B cell (primary cell): ENCODE measurements around the gene PDHA1. TPM values are rescaled to one million over a fixed set of nuclear protein-coding genes. Genes with fewer than 3 reads are reported as not detected.

Experiments
- ATAC-seq: fragments of 200-7000 bp; cut with Tn5 transposase; one replicate; pipeline ENCODE4 v1.10.0; 2021; ENCODE audit warnings: low read depth, mild to moderate bottlenecking, moderate number of reproducible peaks, moderate library complexity
- CTCF ChIA-PET: fragments of 350-600 bp; sonication (Branson Sonifier 250); formaldehyde crosslinking; loops from one replicate; lab custom pipeline; 2021; ENCODE audit warnings: antibody characterized with exemption, inconsistent platforms; lab: Charles Lee
- POLR2A ChIA-PET: fragments of 350-600 bp; sonication (Branson Sonifier 250); formaldehyde crosslinking; loops from one replicate; lab custom pipeline; 2021; ENCODE audit warnings: antibody characterized with exemption; lab: Charles Lee
- DNase-seq: peaks from one replicate; pipeline ENCODE4 v3.0.0; 2013
- H2AFZ ChIP-seq: 2 replicates; pipeline ENCODE4 v1.6.1; 2012; ENCODE audit warnings: mild to moderate bottlenecking, low read depth, low read length; ENCODE audit not compliant: insufficient read depth, poor library complexity, severe bottlenecking
- H3K27ac ChIP-seq, 2 donors: 1 replicate in 1 of 2; 2 replicates in 1 of 2; pipeline ENCODE4 v1.5.1; 2012 to 2013; ENCODE audit warnings: low read length in 2 of 2, mild to moderate bottlenecking in 2 of 2, moderate library complexity in 1 of 2
- H3K27me3 ChIP-seq, 4 experiments: fragments of 200-600 bp in 1 of 4; sonication (generic) in 1 of 4; replicated peaks in 1 of 4; 1 replicate in 2 of 4; 2 replicates in 2 of 4; pipeline versions ENCODE4 v1.6.1 to v1.7.0; 2013 to 2016; ENCODE audit warnings: low read length in 3 of 4, mild to moderate bottlenecking in 2 of 4, mixed read lengths in 1 of 4, moderate library complexity in 1 of 4; ENCODE audit not compliant: insufficient read depth in 4 of 4, control insufficient read depth in 3 of 4; ENCODE audit errors: control extremely low read depth in 1 of 4
- H3K36me3 ChIP-seq, 2 experiments: replicated peaks in 1 of 2; 1 replicate in 1 of 2; 2 replicates in 1 of 2; pipeline versions ENCODE4 v1.6.1 to v1.7.1; 2013; ENCODE audit warnings: low read length in 1 of 2; ENCODE audit not compliant: insufficient read depth in 2 of 2, control insufficient read depth in 1 of 2; ENCODE audit errors: control extremely low read depth in 1 of 2, extremely low read depth in 1 of 2
- H3K4me1 ChIP-seq, 2 donors: fragments of 200-600 bp in 1 of 2; sonication (generic) in 1 of 2; 1 replicate in 1 of 2; 2 replicates in 1 of 2; pipeline versions ENCODE4 v1.5.1 to v1.6.1; 2013 to 2017; ENCODE audit warnings: low read length in 2 of 2; ENCODE audit not compliant: control insufficient read depth in 2 of 2, insufficient read depth in 2 of 2
- H3K4me2 ChIP-seq: replicated peaks from 2 replicates; pipeline ENCODE3; 2012; ENCODE audit warnings: mild to moderate bottlenecking, low read depth, low read length; ENCODE audit not compliant: poor library complexity, severe bottlenecking
- H3K4me3 ChIP-seq, 5 experiments: fragments of 200-600 bp in 1 of 5; sonication (generic) in 1 of 5; 1 replicate in 3 of 5; 2 replicates in 2 of 5; pipeline versions ENCODE4 v1.5.1 to v1.7.0; 2011 to 2016; ENCODE audit warnings: low read length in 4 of 5, mild to moderate bottlenecking in 4 of 5, low read depth in 2 of 5, control low read depth in 1 of 5, moderate library complexity in 1 of 5; ENCODE audit not compliant: insufficient read depth in 1 of 5; ENCODE audit errors: control extremely low read depth in 1 of 5, extremely low read depth in 1 of 5
- H3K79me2 ChIP-seq: fragments of 200-600 bp; sonication (generic); one replicate; pipeline ENCODE4 v1.6.0; 2016; ENCODE audit warnings: low read length; ENCODE audit not compliant: control insufficient read depth, insufficient read depth
- H3K9ac ChIP-seq: fragments of 200-600 bp; sonication (generic); 2 replicates; pipeline ENCODE4 v1.6.1; 2017; ENCODE audit warnings: mild to moderate bottlenecking, low read length, moderate library complexity
- H3K9me3 ChIP-seq, 3 donors: one replicate each; pipeline versions ENCODE4 v1.6.1 to v1.7.1; 2013; ENCODE audit warnings: low read length in 2 of 3; ENCODE audit not compliant: control insufficient read depth in 2 of 3, insufficient read depth in 1 of 3; ENCODE audit errors: control extremely low read depth in 1 of 3
- H4K20me1 ChIP-seq: 2 replicates; pipeline ENCODE4 v1.6.0; 2012; ENCODE audit warnings: mild to moderate bottlenecking, low read length; ENCODE audit not compliant: insufficient read depth, control insufficient read depth, poor library complexity, severe bottlenecking
- H3K27ac Mint-ChIP-seq: one replicate; pipeline ENCODE4 v1.8.0; 2021; ENCODE audit warnings: mixed read lengths
- H3K27me3 Mint-ChIP-seq: one replicate; pipeline ENCODE4 v1.8.0; 2021; ENCODE audit warnings: mixed read lengths
- H3K4me1 Mint-ChIP-seq: one replicate; pipeline ENCODE4 v1.8.0; 2021; ENCODE audit warnings: mixed read lengths
- H3K4me3 Mint-ChIP-seq: one replicate; pipeline ENCODE4 v1.8.0; 2021; ENCODE audit warnings: mixed read lengths
- H3K9me3 Mint-ChIP-seq: one replicate; pipeline ENCODE4 v1.8.0; 2022; ENCODE audit warnings: mixed read lengths; ENCODE audit not compliant: insufficient read depth
- CTCF ChIP-seq: fragments of 200-600 bp; IDR thresholded peaks from one replicate; pipeline ENCODE4 v1.8.0; 2022; ENCODE audit warnings: antibody characterized with exemption, mild to moderate bottlenecking
- EZH2 ChIP-seq: IDR thresholded peaks from 2 replicates; pipeline ENCODE4 v1.6.1; 2012; ENCODE audit warnings: borderline replicate concordance, low read depth, mild to moderate bottlenecking, moderate library complexity, low read length; ENCODE audit not compliant: insufficient read depth, poor library complexity, severe bottlenecking
- WGBS: methylation state at CpG from one replicate; pipeline ENCODE4 v1.1.5; 2013; ENCODE audit warnings: missing lambda C conversion rate; ENCODE audit not compliant: insufficient coverage; 5-methylcytosine and 5-hydroxymethylcytosine counted together
- intact Hi-C: fragments of 100-400 bp; cut with micrococcal nuclease; formaldehyde crosslinking; loops from one replicate; pipeline ENCODE4 v1.10.0; 2022
- polyA minus RNA-seq: library from RNA; depleted of rRNA, polyadenylated mRNA; stranded (reverse); fragments of >200 nt; gene quantifications from 2 replicates; pipeline ENCODE4 v1.2.3, GENCODE V29; 2012
- polyA plus RNA-seq: library from polyadenylated mRNA; depleted of rRNA; stranded (reverse); fragments of >200 nt; gene quantifications from 2 replicates; pipeline ENCODE4 v1.2.3, GENCODE V29; 2012
- total RNA-seq, 2 donors: library from RNA; stranded (reverse); fragments of 120-200 nt in 1 of 2; gene quantifications; 1 replicate in 1 of 2; 2 replicates in 1 of 2; pipeline versions ENCODE4 v1.2.3 to v1.2.4, GENCODE V29; 2013 to 2022

The PDHA1 gene
- total RNA-seq (106 and 115 TPM in 2 replicates), polyA plus RNA-seq (82.4 and 105 TPM in 2 replicates), polyA minus RNA-seq (47.6 and 47.9 TPM in 2 replicates)
- 77.6 TPM for total RNA-seq (2013)

DNA sequence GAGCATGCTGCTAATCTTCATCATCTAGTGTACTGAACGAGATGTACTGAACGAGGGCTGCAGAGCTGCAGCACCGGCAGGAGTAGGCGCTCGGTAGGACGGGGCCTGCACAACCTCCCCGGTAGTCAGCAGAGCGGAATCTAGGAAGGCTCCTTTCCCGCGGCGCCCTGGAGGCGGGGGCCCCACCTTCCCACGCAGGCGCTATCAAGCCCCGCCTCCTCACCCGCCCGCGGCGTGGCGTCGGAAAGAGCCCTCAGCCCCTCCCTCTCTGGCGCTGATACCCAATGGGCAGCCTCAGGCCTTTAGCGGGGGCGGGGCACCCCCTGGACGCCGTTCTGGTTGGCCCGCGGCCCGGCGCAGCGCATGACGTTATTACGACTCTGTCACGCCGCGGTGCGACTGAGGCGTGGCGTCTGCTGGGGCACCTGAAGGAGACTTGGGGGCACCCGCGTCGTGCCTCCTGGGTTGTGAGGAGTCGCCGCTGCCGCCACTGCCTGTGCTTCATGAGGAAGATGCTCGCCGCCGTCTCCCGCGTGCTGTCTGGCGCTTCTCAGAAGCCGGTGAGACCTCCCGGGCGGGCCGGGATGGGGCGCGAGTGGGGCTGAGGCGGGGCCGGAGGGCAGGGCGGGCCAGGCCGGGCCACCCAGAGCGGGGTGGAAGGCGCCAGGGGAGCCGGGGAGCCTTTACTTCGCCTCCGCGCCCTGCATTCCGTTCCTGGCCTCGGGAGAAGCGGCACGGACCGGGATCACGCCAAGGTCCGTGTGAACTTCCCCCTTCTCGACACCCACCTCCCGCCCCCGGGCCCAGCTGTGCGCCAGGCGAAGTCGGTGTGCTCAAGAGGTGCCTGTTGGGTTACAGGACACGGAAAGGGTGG, at the start of gene PDHA1:
Gene PDHA1 (plus strand): TSS at position 393 of the 874 bp plus-strand sequence. CDS start 111 bp downstream, at position 504.
- no peaks in the 10 kb centered on the region for H4K20me1 ChIP-seq
- H3K9ac ChIP-seq, result peak within 1 kb of the TSS; percentile 74
- H3K27ac Mint-ChIP-seq, result peak within 1 kb of the TSS; percentile 90
- no peaks in the 10 kb centered on the region for H3K27me3 ChIP-seq
- ATAC-seq (peak; percentile 98), DNase-seq (peak; percentile 93)
- H3K9me3 ChIP-seq, result no peaks in the 10 kb centered on the region
- no peak for TF ChIP-seq EZH2
- no peak for TF ChIP-seq CTCF
- peak within 1 kb of the TSS; percentile 78 for H3K4me2 ChIP-seq
- no peaks in the 10 kb centered on the region for H3K36me3 ChIP-seq
- H3K4me1 ChIP-seq, result peaks cover 8 to 16% of the 10 kb centered on the region in 2 donors
- peak within 1 kb of the TSS; percentile 76 for H2AFZ ChIP-seq
- intact Hi-C loops, result loop anchor here (1.0 to 10.0 kb wide), 4 partner anchors 359 to 1606 kb away; partner anchors contain the start of genes CDKL5, PHKA2, RS1 and SCML1
- CTCF ChIA-PET, result interaction anchor here (1.0 kb wide), 1 partner anchor 10 kb away, joined by 3 read pairs; no protein-coding TSS in a partner anchor
- peak within 1 kb of the TSS; percentile 31 to 76 (median 63) for H3K4me3 ChIP-seq
- no peaks in the 10 kb centered on the region for H3K9me3 Mint-ChIP-seq
- H3K27ac ChIP-seq, result peak within 1 kb of the TSS; percentile 59 to 94
- peak within 1 kb of the TSS; percentile 92 for H3K4me3 Mint-ChIP-seq
- peaks cover 17% of the 10 kb centered on the region for H3K79me2 ChIP-seq
- no peaks in the 10 kb centered on the region for H3K27me3 Mint-ChIP-seq
- POLR2A ChIA-PET, result no interaction called here
- under 1% methylated on average over 58 of the region's 81 CpGs for WGBS
- peaks cover 17% of the 10 kb centered on the region for H3K4me1 Mint-ChIP-seq
